ENCODE results near the gene LCN10.

DNA sequence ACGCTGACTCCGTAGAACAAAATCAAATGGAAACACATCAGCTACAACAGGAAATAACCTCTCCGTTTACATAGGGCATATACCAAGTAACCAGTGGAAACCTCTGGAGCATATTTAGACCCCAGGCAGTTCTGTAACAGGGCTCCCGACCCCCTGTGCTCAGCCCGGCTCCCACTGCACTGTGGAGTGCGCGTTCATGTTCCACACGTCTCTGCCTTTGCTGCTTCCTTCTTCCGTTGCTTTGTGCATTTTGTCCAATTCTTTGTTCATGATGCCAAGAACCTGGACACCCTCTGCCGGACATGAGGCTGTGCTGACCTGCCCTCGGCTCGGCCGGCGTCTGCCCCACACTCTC, 49.6 kb downstream of the LCN10 start:
- TF ChIP-seq POU2F2 (IDR thresholded peaks at IDR 0.05; ENCODE audit: borderline replicate concordance, low read depth, low read length) (no peak), POLR2A (IDR thresholded peaks at IDR 0.05; ENCODE audit: low read depth, low read length) (no peak), DPF2 (IDR thresholded peaks at IDR 0.05) (no peak), NFXL1 (IDR thresholded peaks at IDR 0.05; ENCODE audit: borderline replicate concordance) (no peak), EP300 (IDR thresholded peaks at IDR 0.05; ENCODE audit: borderline replicate concordance in 1 of 2, control insufficient read depth in 1 of 2, low read depth in 2 of 2, low read length in 2 of 2) (no peak)

Measured in GM12878 (cell line).